Measurements from ENCODE around the gene TMEM150B.

The TMEM150B gene

GRCh38 chr19:55285229-55285890 is 39.8 kb downstream of the TMEM150B start:
- TF ChIP-seq EZH2 (IDR thresholded peaks at IDR 0.05; ENCODE audit: borderline replicate concordance, low read depth, low read length, severe bottlenecking) (no peak), CTCF (IDR thresholded peaks at IDR 0.05; ENCODE audit: borderline replicate concordance, extremely low read depth, low read length, poor library complexity, severe bottlenecking) (no peak)
- H3K4me2 ChIP-seq (ENCODE audit: insufficient read depth, low read length) = no peak overlapping the region
- H3K9me3 ChIP-seq (ENCODE audit: insufficient read depth, low read length, severe bottlenecking) = no peaks in the 10 kb centered on the region
- H4K20me1 ChIP-seq (ENCODE audit: insufficient read depth, low read length) = no peaks in the 10 kb centered on the region
- H3K27ac ChIP-seq (ENCODE audit: low read length) = no peak overlapping the region
- H2AFZ ChIP-seq (ENCODE audit: low read depth, low read length) = no peak overlapping the region
- DNase-seq = no peak
- peaks cover 5% of the 10 kb centered on the region for H3K4me1 ChIP-seq (ENCODE audit: insufficient read depth, low read length)
- no peak for ATAC-seq (ENCODE audit: insufficient read depth, low read depth)
- no peaks in the 10 kb centered on the region for H3K27me3 ChIP-seq (ENCODE audit: insufficient read depth, low read length, poor library complexity)
- H3K79me2 ChIP-seq (ENCODE audit: insufficient read depth, low read length) = no peaks in the 10 kb centered on the region
- H3K9ac ChIP-seq (ENCODE audit: low read depth, low read length) = no peak overlapping the region
- H3K36me3 ChIP-seq (ENCODE audit: insufficient read depth, low read length) = no peaks in the 10 kb centered on the region
- no peak overlapping the region for H3K4me3 ChIP-seq (ENCODE audit: low read depth in 1 of 2, low read length in 2 of 2)

- no peak for TF ChIP-seq EZH2 (IDR thresholded peaks at IDR 0.05; ENCODE audit: borderline replicate concordance, low read depth, low read length, severe bottlenecking)
- TF ChIP-seq CTCF (IDR thresholded peaks at IDR 0.05; ENCODE audit: borderline replicate concordance, extremely low read depth, low read length, poor library complexity, severe bottlenecking) = no peak
- peaks cover 1% of the 10 kb centered on the region for H3K79me2 ChIP-seq (ENCODE audit: insufficient read depth, low read length)
- H4K20me1 ChIP-seq (ENCODE audit: insufficient read depth, low read length) = no peaks in the 10 kb centered on the region
- DNase-seq = no peak
- no peak overlapping the region for H3K27ac ChIP-seq (ENCODE audit: low read length)
- no peak for ATAC-seq (ENCODE audit: insufficient read depth, low read depth)
- H3K4me3 ChIP-seq (ENCODE audit: low read depth in 1 of 2, low read length in 2 of 2) = no peak overlapping the region
- peaks cover 8% of the 10 kb centered on the region for H3K4me1 ChIP-seq (ENCODE audit: insufficient read depth, low read length)
- no peaks in the 10 kb centered on the region for H3K36me3 ChIP-seq (ENCODE audit: insufficient read depth, low read length)
- H3K27me3 ChIP-seq (ENCODE audit: insufficient read depth, low read length, poor library complexity) = no peaks in the 10 kb centered on the region
- no peak overlapping the region for H3K4me2 ChIP-seq (ENCODE audit: insufficient read depth, low read length)
- H3K9me3 ChIP-seq (ENCODE audit: insufficient read depth, low read length, severe bottlenecking) = no peaks in the 10 kb centered on the region
- no peak overlapping the region for H2AFZ ChIP-seq (ENCODE audit: low read depth, low read length)
- no peak overlapping the region for H3K9ac ChIP-seq (ENCODE audit: low read depth, low read length)
These were observed 40.6 kb downstream of the TMEM150B start for GRCh38 chr19:55284405-55285058.

GRCh38 chr19:55283548-55284377 is 41.4 kb downstream of the TMEM150B start, which contains the start of gene BRSK1:
Gene BRSK1, plus strand, starts transcription at chr19:55283997. Its CDS starts 446 bp downstream, at chr19:55284443.
- no peak for TF ChIP-seq CTCF (IDR thresholded peaks at IDR 0.05; ENCODE audit: borderline replicate concordance, extremely low read depth, low read length, poor library complexity, severe bottlenecking)
- no peak for TF ChIP-seq EZH2 (IDR thresholded peaks at IDR 0.05; ENCODE audit: borderline replicate concordance, low read depth, low read length, severe bottlenecking)
- peak; percentile 73 for DNase-seq
- Histone ChIP-seq H3K27ac (ENCODE audit: low read length) (no peak within 1 kb of the TSS), H4K20me1 (ENCODE audit: insufficient read depth, low read length) (no peaks in the 10 kb centered on the region), H2AFZ (ENCODE audit: low read depth, low read length) (no peak within 1 kb of the TSS; the same call in 1 of the 2 replicates), H3K4me1 (ENCODE audit: insufficient read depth, low read length) (peaks cover 15% of the 10 kb centered on the region), H3K9me3 (ENCODE audit: insufficient read depth, low read length, severe bottlenecking) (no peaks in the 10 kb centered on the region), H3K27me3 (ENCODE audit: insufficient read depth, low read length, poor library complexity) (no peaks in the 10 kb centered on the region), H3K79me2 (ENCODE audit: insufficient read depth, low read length) (peaks cover 9% of the 10 kb centered on the region), H3K4me3 (ENCODE audit: low read depth in 1 of 2, low read length in 2 of 2) (no peak within 1 kb of the TSS), H3K36me3 (ENCODE audit: insufficient read depth, low read length) (no peaks in the 10 kb centered on the region), H3K9ac (ENCODE audit: low read depth, low read length) (no peak within 1 kb of the TSS), H3K4me2 (ENCODE audit: insufficient read depth, low read length) (peak within 1 kb of the TSS; percentile 7; the same call in 1 of the 2 replicates)
- 0 out of 3 replicates have a peak, but pooled peaks have one; percentile 12 for ATAC-seq (ENCODE audit: insufficient read depth, low read depth)

Data from DND-41 (cell line).